Transverse colon (tissue), 4 donors: ENCODE results near the gene RELT. TPM values are rescaled to one million over a fixed set of nuclear protein-coding genes. Genes with fewer than 3 reads are reported as not detected.

Experiments used
- DNase-seq: peaks from one replicate; pipeline ENCODE4 v3.0.0-alpha.2; 2019
- H3K27ac ChIP-seq, 4 donors: fragments of 200-600 bp; sonication (generic); 2 replicates each; pipeline ENCODE4 v1.5.1; 2016 to 2018; ENCODE audit warnings: inconsistent platforms in 4 of 4
- H3K27me3 ChIP-seq: fragments of 200-600 bp; sonication (generic); 2 replicates; pipeline ENCODE4 v1.5.1; 2017; ENCODE audit warnings: inconsistent platforms
- H3K36me3 ChIP-seq, 4 donors: fragments of 200-600 bp; sonication (generic); 2 replicates each; pipeline ENCODE4 v1.5.1; 2017 to 2019; ENCODE audit warnings: inconsistent platforms in 4 of 4
- H3K4me1 ChIP-seq, 4 donors: fragments of 200-600 bp; sonication (generic); 2 replicates each; pipeline ENCODE4 v1.5.1; 2017 to 2020; ENCODE audit warnings: inconsistent platforms in 4 of 4
- H3K4me3 ChIP-seq, 4 donors: fragments of 200-600 bp; sonication (generic); 1 replicate in 1 of 4; 2 replicates in 3 of 4; pipeline versions ENCODE4 v1.5.1 to v1.6.1; 2017 to 2019; ENCODE audit warnings: inconsistent platforms in 4 of 4
- H3K9me3 ChIP-seq, 2 donors: fragments of 200-600 bp; sonication (generic); 2 replicates each; pipeline ENCODE4 v1.5.1; 2017 to 2019; ENCODE audit warnings: inconsistent platforms in 2 of 2
- EP300 ChIP-seq: sonication (generic); formaldehyde crosslinking; IDR thresholded peaks from one replicate; pipeline ENCODE4 v1.6.1; 2017; ENCODE audit warnings: antibody characterized with exemption, low read depth
- POLR2A ChIP-seq: fragments of 450-650 bp; IDR thresholded peaks from one replicate; pipeline ENCODE4 v1.6.1; 2016; ENCODE audit warnings: antibody characterized with exemption, mild to moderate bottlenecking, moderate library complexity
- POLR2AphosphoS5 ChIP-seq, 3 donors: sonication (generic); formaldehyde crosslinking; IDR thresholded peaks; one replicate each; pipeline ENCODE4 v1.6.1; 2016; ENCODE audit warnings: antibody characterized with exemption in 3 of 3
- WGBS, 2 donors: methylation state at CpG; one replicate each; pipeline ENCODE4 v1.1.5; 2018; ENCODE audit warnings: low coverage in 1 of 2; 5-methylcytosine and 5-hydroxymethylcytosine counted together
- in situ Hi-C, 4 donors: fragments of 200-750 bp; cut with MboI; loops; one replicate each; pipeline versions ENCODE4 v1.15.0 to v1.15.1; 2017; ENCODE audit warnings: low sequenced_read_pairs in 3 of 4, low pct_ligation_motif_present in 1 of 4, low pct_unique_long_range_greater_than_20kb in 1 of 4
- intact Hi-C: fragments of 100-400 bp; cut with DNase I; formaldehyde crosslinking; loops from one replicate; pipeline ENCODE4 v1.15.1; 2023; ENCODE audit warnings: low total_unique reads
- total RNA-seq, 4 donors: library from RNA; depleted of rRNA; stranded (reverse); fragments of >200 nt; gene quantifications; one replicate each; pipeline ENCODE4 v1.1.0, GENCODE V29; 2016
- TF ChIP-seq, protein P1 (sequence below), 5 experiments: fragments of 200-600 bp in 3 of 5; fragments of 450-650 bp in 2 of 5; sonication (generic) in 3 of 5; IDR thresholded peaks; 1 replicate in 2 of 5; 2 replicates in 3 of 5; pipeline ENCODE4 v1.5.1; 2016 to 2017; ENCODE audit warnings: antibody characterized with exemption in 5 of 5, inconsistent platforms in 3 of 5, mild to moderate bottlenecking in 2 of 5, moderate library complexity in 1 of 5

The RELT gene
- total RNA-seq, 4 donors from 2014 or later, result 2.0 to 10.1 (median 6.1) TPM

- Histone ChIP-seq H3K27ac (peak overlapping the region in 1 of 4 donors; percentile 58), H3K4me3 (no peak overlapping the region), H3K9me3 (no peaks in the 10 kb centered on the region), H3K36me3 (no peaks in the 10 kb centered on the region), H3K27me3 (no peaks in the 10 kb centered on the region), H3K4me1 (peaks cover 7 to 50% (median 21%) of the 10 kb centered on the region in 4 donors)
- TF ChIP-seq, protein P1, sequence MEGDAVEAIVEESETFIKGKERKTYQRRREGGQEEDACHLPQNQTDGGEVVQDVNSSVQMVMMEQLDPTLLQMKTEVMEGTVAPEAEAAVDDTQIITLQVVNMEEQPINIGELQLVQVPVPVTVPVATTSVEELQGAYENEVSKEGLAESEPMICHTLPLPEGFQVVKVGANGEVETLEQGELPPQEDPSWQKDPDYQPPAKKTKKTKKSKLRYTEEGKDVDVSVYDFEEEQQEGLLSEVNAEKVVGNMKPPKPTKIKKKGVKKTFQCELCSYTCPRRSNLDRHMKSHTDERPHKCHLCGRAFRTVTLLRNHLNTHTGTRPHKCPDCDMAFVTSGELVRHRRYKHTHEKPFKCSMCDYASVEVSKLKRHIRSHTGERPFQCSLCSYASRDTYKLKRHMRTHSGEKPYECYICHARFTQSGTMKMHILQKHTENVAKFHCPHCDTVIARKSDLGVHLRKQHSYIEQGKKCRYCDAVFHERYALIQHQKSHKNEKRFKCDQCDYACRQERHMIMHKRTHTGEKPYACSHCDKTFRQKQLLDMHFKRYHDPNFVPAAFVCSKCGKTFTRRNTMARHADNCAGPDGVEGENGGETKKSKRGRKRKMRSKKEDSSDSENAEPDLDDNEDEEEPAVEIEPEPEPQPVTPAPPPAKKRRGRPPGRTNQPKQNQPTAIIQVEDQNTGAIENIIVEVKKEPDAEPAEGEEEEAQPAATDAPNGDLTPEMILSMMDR (IDR thresholded peaks at IDR 0.05), result no peak
- TF ChIP-seq EP300 (no peak), POLR2AphosphoS5 (IDR thresholded peaks at IDR 0.05) (no peak), POLR2A (no peak)
- WGBS, 2 donors, result 95% methylated on average over 7 of the region's 7 CpGs; no CpG with 5 or more reads in 1 of the 2 donors
- intact Hi-C loops (no loop called here), in situ Hi-C loops (no loop called here)
- no peak for DNase-seq
Measured at GRCh38 chr11:73382183-73382582, 6.0 kb downstream of the RELT start.

DNA sequence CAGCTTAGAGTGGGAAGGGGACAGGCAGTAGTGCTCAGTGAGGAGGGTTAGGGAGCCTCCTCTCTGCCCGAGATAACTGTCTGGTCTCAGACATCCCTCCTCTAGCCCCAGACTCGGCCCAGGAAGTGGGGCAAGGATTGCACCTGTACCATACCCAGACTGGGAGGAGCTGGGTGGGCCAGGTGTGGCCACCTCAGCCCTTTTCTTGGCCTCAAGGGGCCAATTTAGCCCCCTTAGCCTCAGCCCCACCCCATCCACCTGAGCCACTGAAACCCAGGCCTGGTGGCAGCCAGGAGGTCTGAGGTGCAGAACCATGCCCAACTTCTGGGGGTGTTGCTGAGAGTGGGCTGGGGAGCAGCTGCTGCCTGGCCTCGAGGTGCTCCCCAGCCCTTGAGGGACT is 6.5 kb downstream of the RELT start:
- peaks cover 7 to 47% (median 17%) of the 10 kb centered on the region in 4 donors for H3K4me1 ChIP-seq
- intact Hi-C loops (no loop called here), in situ Hi-C loops (no loop called here)
- 37% methylated on average over 2 of the region's 3 CpGs; no CpG with 5 or more reads in 1 of the 2 donors for WGBS, 2 donors
- H3K4me3 ChIP-seq, result no peak overlapping the region
- peak overlapping the region in 3 of 4 donors; percentile 23 to 58 (median 47) for H3K27ac ChIP-seq
- no peak for TF ChIP-seq POLR2AphosphoS5 (IDR thresholded peaks at IDR 0.05)
- no peak for TF ChIP-seq EP300
- TF ChIP-seq POLR2A, result no peak
- TF ChIP-seq, protein P1 (IDR thresholded peaks at IDR 0.05), result no peak
- no peaks in the 10 kb centered on the region for H3K9me3 ChIP-seq
- DNase-seq, result no peak
- H3K27me3 ChIP-seq, result no peaks in the 10 kb centered on the region
- no peaks in the 10 kb centered on the region for H3K36me3 ChIP-seq

DNA sequence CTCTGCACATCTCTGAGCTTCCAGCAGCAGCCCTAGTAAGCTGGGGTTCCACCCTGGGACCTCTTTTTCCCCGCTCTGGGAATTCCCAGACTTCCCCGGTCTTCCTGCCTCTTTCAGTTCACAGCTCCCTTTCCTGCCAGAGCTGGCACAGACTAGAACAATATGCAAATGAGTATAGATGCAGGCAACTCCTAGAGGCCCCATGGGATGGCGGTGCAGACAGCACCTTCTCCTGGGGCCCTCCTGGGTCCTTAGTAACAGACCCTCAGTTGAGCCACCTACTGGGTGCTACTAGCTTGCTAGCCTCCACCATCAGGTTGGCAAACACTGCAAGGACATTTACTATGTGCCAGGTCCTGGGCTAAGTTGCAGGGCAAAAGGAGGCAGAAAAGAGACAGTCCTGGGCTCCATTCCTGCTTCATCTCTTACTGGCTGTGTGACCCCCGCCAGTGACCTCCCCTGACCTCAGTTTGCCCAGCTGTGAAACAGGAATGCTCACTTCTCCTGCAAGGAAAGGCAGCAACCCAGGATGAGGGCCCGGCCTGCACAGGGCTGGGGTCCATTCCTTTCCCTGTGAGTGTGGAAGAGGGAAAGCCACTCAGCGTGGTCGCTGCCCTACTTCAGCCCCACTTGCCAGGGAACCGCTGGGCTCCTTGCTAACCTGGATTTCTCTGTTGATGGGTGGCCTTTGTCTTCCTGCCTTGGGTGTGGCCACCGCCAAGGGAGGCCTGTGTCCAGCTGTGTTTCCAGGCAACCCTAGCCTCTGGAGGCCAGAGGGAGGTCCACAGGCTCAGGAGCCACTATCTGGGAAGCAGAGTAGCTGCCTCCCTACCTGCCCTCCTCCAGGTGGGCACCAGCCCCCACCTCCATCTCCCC is 7.3 kb downstream of the RELT start:
- TF ChIP-seq, protein P1 (IDR thresholded peaks at IDR 0.05), result no peak
- no peak for TF ChIP-seq EP300
- no peak for TF ChIP-seq POLR2AphosphoS5 (IDR thresholded peaks at IDR 0.05)
- no peak for TF ChIP-seq POLR2A
- no peaks in the 10 kb centered on the region for H3K36me3 ChIP-seq
- no peaks in the 10 kb centered on the region for H3K27me3 ChIP-seq
- H3K4me1 ChIP-seq, result peaks cover 7 to 47% (median 17%) of the 10 kb centered on the region in 4 donors
- no peak overlapping the region for H3K4me3 ChIP-seq
- in situ Hi-C loops, result no loop called here
- peak overlapping the region in 3 of 4 donors; percentile 23 to 58 (median 47) for H3K27ac ChIP-seq
- 17 to 41% methylated on average over 2 to 9 of the region's 9 CpGs for WGBS, 2 donors
- no peaks in the 10 kb centered on the region for H3K9me3 ChIP-seq
- peak; percentile 27 for DNase-seq
- intact Hi-C loops, result no loop called here

- Histone ChIP-seq H3K9me3 (no peaks in the 10 kb centered on the region), H3K36me3 (no peaks in the 10 kb centered on the region), H3K4me1 (peaks cover 7 to 47% (median 17%) of the 10 kb centered on the region in 4 donors), H3K4me3 (no peak overlapping the region), H3K27ac (peak overlapping the region; percentile 47 to 66 (median 57)), H3K27me3 (no peaks in the 10 kb centered on the region)
- intact Hi-C loops, result no loop called here
- in situ Hi-C loops, result no loop called here
- WGBS, 2 donors, result 92% methylated on average over 7 of the region's 7 CpGs; no CpG with 5 or more reads in 1 of the 2 donors
- TF ChIP-seq POLR2AphosphoS5 (IDR thresholded peaks at IDR 0.05) (no peak), POLR2A (no peak), EP300 (no peak)
- TF ChIP-seq, protein P1 (IDR thresholded peaks at IDR 0.05), result no peak
- no peak for DNase-seq
Measured at GRCh38 chr11:73384125-73384441, 7.9 kb downstream of the RELT start.
